ENCODE results near the gene NDUFB7.
"Not testable (repeated sequence)": the region's sequence is repeated elsewhere in the genome, so short reads cannot be mapped to it uniquely, and the experiment has no call there.

NDUFB7 gene

DNA sequence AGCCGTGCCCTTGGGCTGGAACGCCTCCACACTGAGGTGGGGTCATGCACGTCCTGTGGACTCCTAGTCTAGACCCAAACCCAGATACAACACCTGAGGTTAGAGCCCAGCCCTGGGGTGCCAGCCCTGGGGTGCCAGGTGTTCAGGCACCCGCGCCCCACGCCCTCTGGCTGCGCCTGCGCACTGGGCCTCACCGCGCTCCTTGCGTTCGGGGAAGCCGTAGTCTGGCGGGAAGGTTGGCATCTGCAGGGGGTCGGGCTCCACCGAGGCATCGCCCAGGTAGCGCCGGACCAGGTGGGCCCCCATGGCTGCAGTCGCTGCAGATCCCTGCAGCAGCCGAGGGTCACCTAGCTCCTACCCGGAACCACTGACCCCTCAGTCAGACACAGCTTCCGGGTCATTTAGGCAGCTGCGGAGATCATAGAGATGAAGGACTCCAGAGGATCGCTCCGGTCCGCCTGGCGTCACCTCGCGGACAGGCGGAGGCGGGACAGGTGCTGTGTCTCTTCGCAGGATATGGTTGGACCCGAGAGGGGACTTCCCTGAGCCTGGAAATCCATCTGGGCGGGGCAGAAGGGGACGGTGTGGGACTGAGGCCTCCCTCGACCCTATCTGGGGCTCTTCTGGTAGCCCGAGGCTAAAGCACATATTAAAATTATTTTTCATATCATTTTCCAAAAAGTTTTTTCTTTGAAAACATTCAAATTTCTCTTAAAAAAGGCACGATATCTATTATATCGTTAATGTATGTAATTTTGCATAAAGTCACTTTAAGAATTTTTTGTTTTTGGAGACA is at the start of gene NDUFB7:
Gene NDUFB7 (minus strand): TSS at position 372 of the 796 bp plus-strand sequence. CDS start 66 bp downstream, at position 306.
- Mint-ChIP-seq H3K4me1 (ENCODE audit: low read depth) (peaks cover 16% of the 10 kb centered on the region), H3K36me3 (ENCODE audit: low read depth) (peaks cover 13% of the 10 kb centered on the region), H3K27ac (peak within 1 kb of the TSS; percentile 86), H3K27me3 (ENCODE audit: low read depth) (no peaks in the 10 kb centered on the region), H3K4me3 (peak within 1 kb of the TSS; percentile 96), H3K9me3 (no peaks in the 10 kb centered on the region)
- DNase-seq (ENCODE audit: low spot score): peak; percentile 93

GRCh38 chr19:14619404-14619803 is 47.5 kb upstream of the NDUFB7 start:
- H3K36me3 Mint-ChIP-seq (ENCODE audit: low read depth): no peaks in the 10 kb centered on the region
- H3K4me3 Mint-ChIP-seq: no peak overlapping the region
- no peak overlapping the region for H3K27ac Mint-ChIP-seq
- no peaks in the 10 kb centered on the region for H3K4me1 Mint-ChIP-seq (ENCODE audit: low read depth)
- H3K27me3 Mint-ChIP-seq (ENCODE audit: low read depth): no peaks in the 10 kb centered on the region
- peaks cover 14% of the 10 kb centered on the region for H3K9me3 Mint-ChIP-seq
- DNase-seq (ENCODE audit: low spot score): no peak

- peaks cover 14% of the 10 kb centered on the region for H3K9me3 Mint-ChIP-seq
- no peaks in the 10 kb centered on the region for H3K27me3 Mint-ChIP-seq (ENCODE audit: low read depth)
- H3K36me3 Mint-ChIP-seq (ENCODE audit: low read depth): no peaks in the 10 kb centered on the region
- H3K4me1 Mint-ChIP-seq (ENCODE audit: low read depth): no peaks in the 10 kb centered on the region
- no peak overlapping the region for H3K27ac Mint-ChIP-seq
- H3K4me3 Mint-ChIP-seq: no peak overlapping the region
- no peak for DNase-seq (ENCODE audit: low spot score)
Measured at GRCh38 chr19:14616407-14616806, 44.5 kb upstream of the NDUFB7 start.

GRCh38 chr19:14615623-14616022 is 43.8 kb upstream of the NDUFB7 start:
- H3K36me3 Mint-ChIP-seq (ENCODE audit: low read depth): no peaks in the 10 kb centered on the region
- no peak overlapping the region for H3K4me3 Mint-ChIP-seq

DNA sequence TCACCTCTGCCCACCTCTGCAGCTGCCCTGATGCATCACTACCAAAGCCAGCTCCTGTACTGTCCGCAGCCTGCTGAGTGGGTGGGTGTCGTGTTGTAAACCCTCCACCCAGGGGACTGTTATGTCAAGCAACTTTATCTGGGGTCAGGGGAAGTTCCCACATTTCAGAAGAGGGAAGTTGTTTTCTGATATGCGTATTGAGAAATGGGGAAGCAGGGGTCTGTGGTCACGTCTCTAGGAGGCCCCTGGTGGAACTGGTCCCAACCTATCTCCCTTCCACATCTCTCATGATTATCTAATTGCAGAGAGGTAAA is 42.2 kb upstream of the NDUFB7 start:
- H3K27ac Mint-ChIP-seq: no peak overlapping the region
- peaks cover 4% of the 10 kb centered on the region for H3K9me3 Mint-ChIP-seq
- no peaks in the 10 kb centered on the region for H3K27me3 Mint-ChIP-seq (ENCODE audit: low read depth)
- H3K36me3 Mint-ChIP-seq (ENCODE audit: low read depth): no peaks in the 10 kb centered on the region
- no peak for DNase-seq (ENCODE audit: low spot score)
- H3K4me3 Mint-ChIP-seq: no peak overlapping the region
- H3K4me1 Mint-ChIP-seq (ENCODE audit: low read depth): no peaks in the 10 kb centered on the region

More at GRCh38 chr19:14615623-14616022, 43.8 kb upstream of the NDUFB7 start:
- Mint-ChIP-seq H3K27ac (no peak overlapping the region), H3K27me3 (ENCODE audit: low read depth) (no peaks in the 10 kb centered on the region), H3K4me1 (ENCODE audit: low read depth) (no peaks in the 10 kb centered on the region), H3K9me3 (peaks cover 14% of the 10 kb centered on the region)
- no peak for DNase-seq (ENCODE audit: low spot score)

- not testable (repeated sequence) for H3K27me3 Mint-ChIP-seq (ENCODE audit: low read depth); H3K27ac Mint-ChIP-seq; H3K4me3 Mint-ChIP-seq; DNase-seq (ENCODE audit: low spot score); H3K36me3 Mint-ChIP-seq (ENCODE audit: low read depth); H3K4me1 Mint-ChIP-seq (ENCODE audit: low read depth); H3K9me3 Mint-ChIP-seq
Measured at GRCh38 chr19:14613399-14614098, 41.7 kb upstream of the NDUFB7 start.

DNA sequence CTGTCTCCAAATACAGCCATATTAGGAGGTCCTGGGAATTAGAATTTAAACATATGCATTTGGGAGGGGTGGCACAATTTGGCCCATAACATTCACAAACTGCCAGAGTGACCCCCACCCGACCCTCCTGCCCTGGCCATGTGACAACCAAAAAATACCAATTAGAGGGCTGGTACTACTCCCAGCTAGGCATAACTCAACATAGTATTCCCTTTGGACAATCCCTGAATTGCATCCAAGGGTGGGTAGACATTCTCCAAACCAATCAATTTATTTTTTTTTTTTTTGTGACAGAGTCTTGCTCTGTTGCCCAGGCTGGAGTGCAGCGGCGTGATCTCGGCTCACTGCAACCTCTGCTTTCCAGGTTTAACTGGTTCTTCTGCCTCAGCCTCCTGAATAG is 40.8 kb upstream of the NDUFB7 start:
- Mint-ChIP-seq H3K4me1 (ENCODE audit: low read depth) (no peaks in the 10 kb centered on the region), H3K27ac (no peak overlapping the region), H3K36me3 (ENCODE audit: low read depth) (no peaks in the 10 kb centered on the region), H3K27me3 (ENCODE audit: low read depth) (no peaks in the 10 kb centered on the region), H3K4me3 (no peak overlapping the region), H3K9me3 (no peaks in the 10 kb centered on the region)
- no peak for DNase-seq (ENCODE audit: low spot score)

- not testable (repeated sequence) for H3K36me3 Mint-ChIP-seq (ENCODE audit: low read depth); H3K9me3 Mint-ChIP-seq; H3K4me3 Mint-ChIP-seq; DNase-seq (ENCODE audit: low spot score); H3K27ac Mint-ChIP-seq; H3K4me1 Mint-ChIP-seq (ENCODE audit: low read depth); H3K27me3 Mint-ChIP-seq (ENCODE audit: low read depth)
Measured at GRCh38 chr19:14612242-14612641, 40.4 kb upstream of the NDUFB7 start.

GRCh38 chr19:14611051-14611450 is 39.2 kb upstream of the NDUFB7 start:
- Mint-ChIP-seq H3K4me1 (ENCODE audit: low read depth) (no peaks in the 10 kb centered on the region), H3K9me3 (no peaks in the 10 kb centered on the region), H3K27ac (no peak overlapping the region), H3K27me3 (ENCODE audit: low read depth) (no peaks in the 10 kb centered on the region), H3K36me3 (ENCODE audit: low read depth) (no peaks in the 10 kb centered on the region), H3K4me3 (no peak overlapping the region)
- DNase-seq (ENCODE audit: low spot score): no peak

GRCh38 chr19:14606627-14607026 is 34.8 kb upstream of the NDUFB7 start:
- Mint-ChIP-seq H3K27me3 (ENCODE audit: low read depth) (no peaks in the 10 kb centered on the region), H3K36me3 (ENCODE audit: low read depth) (no peaks in the 10 kb centered on the region), H3K4me3 (no peak overlapping the region), H3K4me1 (ENCODE audit: low read depth) (no peaks in the 10 kb centered on the region), H3K9me3 (no peaks in the 10 kb centered on the region), H3K27ac (no peak overlapping the region)
- DNase-seq (ENCODE audit: low spot score): no peak

GRCh38 chr19:14603990-14604387 is 32.1 kb upstream of the NDUFB7 start:
- no peak for DNase-seq (ENCODE audit: low spot score)
- Mint-ChIP-seq H3K27ac (no peak overlapping the region), H3K36me3 (ENCODE audit: low read depth) (no peaks in the 10 kb centered on the region), H3K4me3 (no peak overlapping the region), H3K9me3 (no peaks in the 10 kb centered on the region), H3K27me3 (ENCODE audit: low read depth) (no peaks in the 10 kb centered on the region), H3K4me1 (ENCODE audit: low read depth) (no peaks in the 10 kb centered on the region)

DNA sequence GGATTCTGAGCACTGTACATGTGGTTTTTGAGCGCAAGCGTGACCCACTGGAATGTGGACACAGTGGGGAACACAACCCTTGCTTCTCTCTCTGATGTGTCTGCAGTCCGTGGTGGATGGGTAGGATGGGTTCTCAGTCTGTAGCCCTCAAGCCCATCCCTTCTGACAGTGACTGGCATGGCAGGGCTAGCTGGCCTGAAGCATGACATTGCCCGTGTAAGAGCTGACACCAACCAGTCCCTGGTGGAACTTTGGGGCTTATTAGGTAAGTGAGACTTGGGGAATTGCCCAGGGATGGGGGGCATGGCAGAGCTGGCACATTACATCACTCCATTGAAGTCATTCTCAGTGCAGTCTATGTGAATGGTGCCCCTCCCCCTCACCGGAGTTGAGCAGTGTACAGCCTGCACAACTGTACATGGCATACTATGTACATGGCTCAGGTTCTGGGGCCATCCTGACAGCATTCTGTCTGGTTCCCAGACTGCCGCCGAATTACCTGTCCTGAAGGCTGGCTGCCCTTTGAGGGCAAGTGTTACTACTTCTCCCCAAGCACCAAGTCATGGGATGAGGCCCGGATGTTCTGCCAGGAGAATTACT is 27.8 kb upstream of the NDUFB7 start:
- no peak for DNase-seq (ENCODE audit: low spot score)
- no peaks in the 10 kb centered on the region for H3K36me3 Mint-ChIP-seq (ENCODE audit: low read depth)
- H3K27ac Mint-ChIP-seq: no peak overlapping the region
- peaks cover 8% of the 10 kb centered on the region for H3K9me3 Mint-ChIP-seq
- no peaks in the 10 kb centered on the region for H3K27me3 Mint-ChIP-seq (ENCODE audit: low read depth)
- no peaks in the 10 kb centered on the region for H3K4me1 Mint-ChIP-seq (ENCODE audit: low read depth)
- no peak overlapping the region for H3K4me3 Mint-ChIP-seq

DNA sequence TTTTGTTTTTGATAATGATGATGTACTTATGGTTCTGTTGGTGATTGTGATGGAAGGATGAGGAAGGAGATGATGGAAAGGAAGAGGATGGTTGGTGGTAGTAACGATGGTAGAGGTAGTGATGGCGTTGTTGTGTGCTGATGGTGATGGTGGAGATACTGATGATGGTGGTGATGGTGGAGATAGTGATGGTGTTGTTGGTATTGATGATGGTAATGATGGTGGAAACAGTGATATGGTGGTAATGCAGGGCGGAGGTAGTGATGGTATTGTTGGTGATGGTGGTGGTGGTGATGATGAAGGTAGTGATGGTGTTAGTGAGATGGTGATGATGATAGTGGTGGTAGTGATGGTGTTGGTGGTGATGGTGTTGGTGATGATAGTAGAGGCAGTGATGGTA is 23.7 kb upstream of the NDUFB7 start:
- no peak overlapping the region for H3K4me3 Mint-ChIP-seq
- peaks cover 8% of the 10 kb centered on the region for H3K9me3 Mint-ChIP-seq
- no peaks in the 10 kb centered on the region for H3K27me3 Mint-ChIP-seq (ENCODE audit: low read depth)
- no peak for DNase-seq (ENCODE audit: low spot score)
- no peak overlapping the region for H3K27ac Mint-ChIP-seq
- no peaks in the 10 kb centered on the region for H3K4me1 Mint-ChIP-seq (ENCODE audit: low read depth)
- H3K36me3 Mint-ChIP-seq (ENCODE audit: low read depth): no peaks in the 10 kb centered on the region

DNA sequence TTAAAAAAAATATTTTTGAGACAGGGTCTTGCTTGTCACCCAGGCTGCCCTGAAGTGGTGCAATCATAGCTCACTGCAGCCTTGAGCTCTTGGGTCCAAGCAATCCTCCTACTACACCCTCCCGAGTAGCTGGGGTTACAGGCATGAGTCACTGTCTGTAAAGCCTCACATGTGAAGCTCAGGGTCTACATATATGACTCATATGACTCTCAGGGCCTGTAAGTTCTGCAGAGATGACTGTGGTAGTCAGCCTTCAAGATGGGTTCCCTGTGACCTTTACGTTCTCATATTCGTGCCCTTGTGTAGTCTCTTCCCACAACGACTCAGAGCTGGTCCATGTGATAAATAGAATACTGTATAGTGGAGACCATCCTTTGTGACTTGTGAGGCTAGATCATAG is 17.6 kb upstream of the NDUFB7 start:
- not testable (repeated sequence) for H3K27ac Mint-ChIP-seq; H3K9me3 Mint-ChIP-seq; H3K27me3 Mint-ChIP-seq (ENCODE audit: low read depth); H3K4me1 Mint-ChIP-seq (ENCODE audit: low read depth); H3K4me3 Mint-ChIP-seq; H3K36me3 Mint-ChIP-seq (ENCODE audit: low read depth)
- peak; percentile 57 for DNase-seq (ENCODE audit: low spot score)

Data from T-helper 2 cell treated with Interferon-gamma antibody and Interleukin-4, amounts not matched to agents 5 μg/mL and 100 μg/mL, for 36 hours (primary cell).